ENCODE data around the gene ATG13. TPM values are rescaled to one million over a fixed set of nuclear protein-coding genes. Genes with fewer than 3 reads are reported as not detected.
A peak's percentile ranks its signal among the peaks of the same experiment; 100 is the strongest.
"Not testable (repeated sequence)": the region's sequence is repeated elsewhere in the genome, so short reads cannot be mapped to it uniquely, and the experiment has no call there.

The ATG13 gene
- total and polyA plus RNA-seq, 4 donors: 40.7 to 74.0 (median 69.8) TPM

DNA sequence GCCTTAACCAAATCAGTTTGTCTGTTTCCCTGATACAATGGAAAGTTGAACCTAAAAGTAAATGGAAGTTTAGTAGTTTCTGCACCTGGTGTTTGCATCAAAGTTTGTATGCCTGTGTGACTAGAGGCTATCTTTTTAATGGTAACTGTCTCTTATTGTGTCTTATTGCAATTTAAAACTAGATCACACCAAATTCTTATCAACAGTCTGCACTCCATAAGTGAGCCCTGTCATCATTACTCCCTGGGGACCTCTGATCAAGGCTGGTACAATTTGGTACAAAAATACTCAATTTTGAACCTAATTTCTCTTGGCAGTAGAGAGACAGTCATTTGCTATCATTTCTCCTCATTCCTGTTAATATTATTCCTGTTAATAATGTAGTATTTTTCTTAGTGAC is 45.0 kb downstream of the ATG13 start:
- Histone ChIP-seq H3K27ac (ENCODE audit: low read depth, low read length) (no peak overlapping the region), H3K36me3 (ENCODE audit: control insufficient read depth, insufficient read depth, low read length) (peaks cover 60% of the 10 kb centered on the region), H3K4me3 (ENCODE audit: low read depth, low read length) (no peak overlapping the region), H3K4me1 (ENCODE audit: control insufficient read depth, insufficient read depth, low read length) (peaks cover 9% of the 10 kb centered on the region), H3K9me3 (ENCODE audit: control insufficient read depth, insufficient read depth, low read length) (no peaks in the 10 kb centered on the region), H3K27me3 (ENCODE audit: control insufficient read depth, insufficient read depth, low read length) (no peaks in the 10 kb centered on the region)
- DNase-seq (ENCODE audit: low read depth in 4 of 6, low spot score in 6 of 6): no peak

- Histone ChIP-seq H3K27ac (ENCODE audit: low read depth, low read length) (no peak overlapping the region), H3K4me3 (ENCODE audit: low read depth, low read length) (no peak overlapping the region), H3K27me3 (ENCODE audit: control insufficient read depth, insufficient read depth, low read length) (no peaks in the 10 kb centered on the region), H3K4me1 (ENCODE audit: control insufficient read depth, insufficient read depth, low read length) (peaks cover 12% of the 10 kb centered on the region), H3K36me3 (ENCODE audit: control insufficient read depth, insufficient read depth, low read length) (peaks cover 55% of the 10 kb centered on the region), H3K9me3 (ENCODE audit: control insufficient read depth, insufficient read depth, low read length) (no peaks in the 10 kb centered on the region)
- DNase-seq (ENCODE audit: low read depth in 4 of 6, low spot score in 6 of 6): no peak
- 95% methylated on average over 4 of the region's 4 CpGs for WGBS (ENCODE audit: insufficient coverage)
Observed at GRCh38 chr11:46663277-46663940, 46.1 kb downstream of the ATG13 start.

DNA sequence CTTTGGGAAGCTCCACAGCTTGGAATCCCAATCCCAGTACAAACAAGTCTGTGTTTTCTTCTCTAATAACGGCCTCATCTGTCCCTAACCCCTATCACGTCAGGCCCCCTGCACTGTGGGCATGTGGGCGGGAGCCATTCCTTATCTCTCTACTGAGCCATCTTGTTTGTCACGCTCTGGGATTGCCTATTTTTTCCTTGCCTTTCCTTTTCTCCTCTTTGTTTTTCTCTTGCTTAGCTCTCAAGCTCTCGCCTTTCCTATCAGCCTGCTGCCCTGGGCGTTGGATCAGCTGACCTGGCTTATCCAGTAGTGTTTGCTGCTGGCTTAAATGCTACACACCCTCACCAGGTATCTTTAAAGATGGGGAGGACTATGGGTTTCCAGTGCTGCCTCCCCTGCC is 47.3 kb downstream of the ATG13 start:
- no peak overlapping the region for H3K27ac ChIP-seq (ENCODE audit: low read depth, low read length)

DNA sequence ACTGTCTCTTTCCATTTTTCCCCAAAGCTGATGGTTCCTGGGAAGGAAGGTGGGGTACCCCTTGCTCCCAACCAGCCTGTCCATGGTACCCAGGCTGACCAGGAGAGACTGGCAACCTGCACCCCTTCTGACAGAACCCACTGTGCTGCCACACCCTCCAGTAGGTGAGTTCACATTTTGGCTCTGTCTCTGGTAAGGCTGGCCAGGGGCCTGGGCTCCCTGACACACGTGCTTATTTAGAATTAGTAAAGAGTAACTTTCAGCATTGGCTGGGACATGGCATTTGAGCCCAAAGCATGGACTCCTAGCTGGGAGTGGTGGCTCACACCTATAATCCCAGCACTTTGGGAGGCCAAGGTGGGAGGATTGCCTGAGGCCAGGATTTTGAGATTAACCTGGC is 48.0 kb downstream of the ATG13 start:
- Histone ChIP-seq H3K4me1 (ENCODE audit: control insufficient read depth, insufficient read depth, low read length) (peaks cover 12% of the 10 kb centered on the region), H3K4me3 (ENCODE audit: low read depth, low read length) (no peak overlapping the region), H3K27ac (ENCODE audit: low read depth, low read length) (no peak overlapping the region), H3K27me3 (ENCODE audit: control insufficient read depth, insufficient read depth, low read length) (no peaks in the 10 kb centered on the region), H3K36me3 (ENCODE audit: control insufficient read depth, insufficient read depth, low read length) (peaks cover 61% of the 10 kb centered on the region), H3K9me3 (ENCODE audit: control insufficient read depth, insufficient read depth, low read length) (no peaks in the 10 kb centered on the region)
- DNase-seq (ENCODE audit: low read depth in 4 of 6, low spot score in 6 of 6): no peak
- WGBS (ENCODE audit: insufficient coverage): 100% methylated on average over 1 of the region's 1 CpG

More for the DNA sequence above, 47.3 kb downstream of the ATG13 start:
- H3K4me3 ChIP-seq (ENCODE audit: low read depth, low read length): no peak overlapping the region
- no peak for DNase-seq (ENCODE audit: low read depth in 4 of 6, low spot score in 6 of 6)
- WGBS (ENCODE audit: insufficient coverage): 56% methylated on average over 3 of the region's 6 CpGs
- no peaks in the 10 kb centered on the region for H3K27me3 ChIP-seq (ENCODE audit: control insufficient read depth, insufficient read depth, low read length)
- H3K4me1 ChIP-seq (ENCODE audit: control insufficient read depth, insufficient read depth, low read length): peaks cover 12% of the 10 kb centered on the region
- no peaks in the 10 kb centered on the region for H3K9me3 ChIP-seq (ENCODE audit: control insufficient read depth, insufficient read depth, low read length)
- peaks cover 54% of the 10 kb centered on the region for H3K36me3 ChIP-seq (ENCODE audit: control insufficient read depth, insufficient read depth, low read length)

- Histone ChIP-seq H3K4me3 (ENCODE audit: low read depth, low read length) (no peak overlapping the region), H3K36me3 (ENCODE audit: control insufficient read depth, insufficient read depth, low read length) (peaks cover 59% of the 10 kb centered on the region), H3K27me3 (ENCODE audit: control insufficient read depth, insufficient read depth, low read length) (no peaks in the 10 kb centered on the region), H3K9me3 (ENCODE audit: control insufficient read depth, insufficient read depth, low read length) (no peaks in the 10 kb centered on the region), H3K27ac (ENCODE audit: low read depth, low read length) (peak overlapping the region; percentile 59), H3K4me1 (ENCODE audit: control insufficient read depth, insufficient read depth, low read length) (peaks cover 12% of the 10 kb centered on the region)
- WGBS (ENCODE audit: insufficient coverage): 40% methylated on average over 3 of the region's 5 CpGs
- peak in 1 of 6 donors; percentile 31 for DNase-seq (ENCODE audit: low read depth in 4 of 6, low spot score in 6 of 6)
Observed at GRCh38 chr11:46666516-46666915, 49.2 kb downstream of the ATG13 start.

DNA sequence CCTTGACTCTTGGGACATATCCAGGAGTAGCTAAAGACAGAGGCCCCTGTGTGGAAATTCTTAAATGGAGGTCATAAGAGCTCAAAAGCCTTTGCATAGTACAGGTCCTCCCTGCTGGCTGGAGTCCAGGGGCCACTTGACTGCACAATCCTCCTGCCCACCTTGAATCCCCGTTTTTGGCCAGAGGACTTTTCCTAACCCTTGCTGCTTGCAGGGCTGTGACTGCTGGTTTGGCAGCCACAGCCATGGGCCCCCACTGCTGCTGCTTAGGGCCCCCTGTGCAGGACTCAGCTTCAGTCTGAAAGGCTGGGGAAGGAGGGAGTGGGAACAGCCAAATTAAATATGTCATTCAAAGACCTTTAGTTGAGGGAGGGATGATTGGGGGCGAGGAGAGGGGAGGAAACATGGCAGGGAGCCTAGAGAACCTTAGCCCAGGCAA is 49.7 kb downstream of the ATG13 start:
- 52% methylated on average over 2 of the region's 2 CpGs for WGBS (ENCODE audit: insufficient coverage)
- Histone ChIP-seq H3K27ac (ENCODE audit: low read depth, low read length) (peak overlapping the region; percentile 59), H3K9me3 (ENCODE audit: control insufficient read depth, insufficient read depth, low read length) (no peaks in the 10 kb centered on the region), H3K27me3 (ENCODE audit: control insufficient read depth, insufficient read depth, low read length) (no peaks in the 10 kb centered on the region), H3K4me3 (ENCODE audit: low read depth, low read length) (no peak overlapping the region), H3K36me3 (ENCODE audit: control insufficient read depth, insufficient read depth, low read length) (peaks cover 63% of the 10 kb centered on the region), H3K4me1 (ENCODE audit: control insufficient read depth, insufficient read depth, low read length) (peaks cover 12% of the 10 kb centered on the region)
- peak in 2 of 6 donors; percentile 17 to 64 for DNase-seq (ENCODE audit: low read depth in 4 of 6, low spot score in 6 of 6)

GRCh38 chr11:46668480-46669085 is 51.2 kb downstream of the ATG13 start:
- H3K27me3 ChIP-seq (ENCODE audit: control insufficient read depth, insufficient read depth, low read length): no peaks in the 10 kb centered on the region
- H3K4me1 ChIP-seq (ENCODE audit: control insufficient read depth, insufficient read depth, low read length): peaks cover 12% of the 10 kb centered on the region
- no peak overlapping the region for H3K4me3 ChIP-seq (ENCODE audit: low read depth, low read length)
- 92% methylated on average over 10 of the region's 12 CpGs for WGBS (ENCODE audit: insufficient coverage)
- H3K27ac ChIP-seq (ENCODE audit: low read depth, low read length): no peak overlapping the region
- H3K9me3 ChIP-seq (ENCODE audit: control insufficient read depth, insufficient read depth, low read length): no peaks in the 10 kb centered on the region
- H3K36me3 ChIP-seq (ENCODE audit: control insufficient read depth, insufficient read depth, low read length): peaks cover 72% of the 10 kb centered on the region
- no peak for DNase-seq (ENCODE audit: low read depth in 4 of 6, low spot score in 6 of 6)

GRCh38 chr11:46669711-46670139 is 52.4 kb downstream of the ATG13 start:
- WGBS (ENCODE audit: insufficient coverage): no CpG with 5 or more reads among the region's 3 CpGs
- no peak for DNase-seq (ENCODE audit: low read depth in 4 of 6, low spot score in 6 of 6)
- H3K4me1 ChIP-seq (ENCODE audit: control insufficient read depth, insufficient read depth, low read length): peaks cover 12% of the 10 kb centered on the region
- no peaks in the 10 kb centered on the region for H3K27me3 ChIP-seq (ENCODE audit: control insufficient read depth, insufficient read depth, low read length)
- peaks cover 72% of the 10 kb centered on the region for H3K36me3 ChIP-seq (ENCODE audit: control insufficient read depth, insufficient read depth, low read length)
- no peaks in the 10 kb centered on the region for H3K9me3 ChIP-seq (ENCODE audit: control insufficient read depth, insufficient read depth, low read length)
- no peak overlapping the region for H3K27ac ChIP-seq (ENCODE audit: low read depth, low read length)
- no peak overlapping the region for H3K4me3 ChIP-seq (ENCODE audit: low read depth, low read length)

GRCh38 chr11:46670521-46670920 is 53.2 kb downstream of the ATG13 start:
- H3K4me1 ChIP-seq (ENCODE audit: control insufficient read depth, insufficient read depth, low read length): peaks cover 18% of the 10 kb centered on the region
- H3K36me3 ChIP-seq (ENCODE audit: control insufficient read depth, insufficient read depth, low read length): peaks cover 67% of the 10 kb centered on the region
- not testable (repeated sequence) for H3K4me3 ChIP-seq (ENCODE audit: low read depth, low read length); H3K27ac ChIP-seq (ENCODE audit: low read depth, low read length); H3K27me3 ChIP-seq (ENCODE audit: control insufficient read depth, insufficient read depth, low read length); H3K9me3 ChIP-seq (ENCODE audit: control insufficient read depth, insufficient read depth, low read length); DNase-seq (ENCODE audit: low read depth in 4 of 6, low spot score in 6 of 6)
- WGBS (ENCODE audit: insufficient coverage): 100% methylated on average over 1 of the region's 3 CpGs

- no peaks in the 10 kb centered on the region for H3K9me3 ChIP-seq (ENCODE audit: control insufficient read depth, insufficient read depth, low read length)
- peaks cover 76% of the 10 kb centered on the region for H3K36me3 ChIP-seq (ENCODE audit: control insufficient read depth, insufficient read depth, low read length)
- H3K4me3 ChIP-seq (ENCODE audit: low read depth, low read length): no peak overlapping the region
- DNase-seq (ENCODE audit: low read depth in 4 of 6, low spot score in 6 of 6): no peak
- no peak overlapping the region for H3K27ac ChIP-seq (ENCODE audit: low read depth, low read length)
- H3K4me1 ChIP-seq (ENCODE audit: control insufficient read depth, insufficient read depth, low read length): peaks cover 21% of the 10 kb centered on the region
- H3K27me3 ChIP-seq (ENCODE audit: control insufficient read depth, insufficient read depth, low read length): no peaks in the 10 kb centered on the region
- WGBS (ENCODE audit: insufficient coverage): 87% methylated on average over 9 of the region's 10 CpGs
Observed at GRCh38 chr11:46671958-46672315, 54.6 kb downstream of the ATG13 start.

Data from spinal cord (tissue), 10 donors.